ENCODE data around the gene RBMS1. TPM values are rescaled to one million over a fixed set of nuclear protein-coding genes. Genes with fewer than 3 reads are reported as not detected.

The RBMS1 gene
- total RNA-seq, 1 donor from 2014 or later: 51.1 TPM

DNA sequence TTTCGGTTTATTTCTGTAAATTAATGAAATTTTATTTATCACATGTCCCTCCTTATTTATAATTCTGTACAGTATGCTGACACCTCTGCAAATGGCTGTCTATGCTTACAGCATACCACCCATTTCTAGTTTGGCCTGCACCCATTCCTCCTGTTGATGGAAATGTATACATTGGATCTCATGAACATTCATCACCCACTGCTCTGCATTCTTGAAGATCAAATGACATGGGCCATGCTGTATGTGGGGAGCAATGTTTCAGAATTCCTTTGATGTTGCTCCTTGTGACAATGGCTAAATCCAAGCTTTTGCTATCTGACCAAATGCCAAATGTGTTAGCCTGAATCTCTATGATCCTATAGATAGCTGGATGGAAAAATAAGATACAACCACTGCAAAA lies 238.2 kb downstream of the RBMS1 start:
- H3K36me3 ChIP-seq: no peaks in the 10 kb centered on the region
- intact Hi-C loops (cut with DNase I): loop anchor here (10.0 kb wide), 2 partner anchors 709 to 739 kb away; no protein-coding TSS in a partner anchor

DNA sequence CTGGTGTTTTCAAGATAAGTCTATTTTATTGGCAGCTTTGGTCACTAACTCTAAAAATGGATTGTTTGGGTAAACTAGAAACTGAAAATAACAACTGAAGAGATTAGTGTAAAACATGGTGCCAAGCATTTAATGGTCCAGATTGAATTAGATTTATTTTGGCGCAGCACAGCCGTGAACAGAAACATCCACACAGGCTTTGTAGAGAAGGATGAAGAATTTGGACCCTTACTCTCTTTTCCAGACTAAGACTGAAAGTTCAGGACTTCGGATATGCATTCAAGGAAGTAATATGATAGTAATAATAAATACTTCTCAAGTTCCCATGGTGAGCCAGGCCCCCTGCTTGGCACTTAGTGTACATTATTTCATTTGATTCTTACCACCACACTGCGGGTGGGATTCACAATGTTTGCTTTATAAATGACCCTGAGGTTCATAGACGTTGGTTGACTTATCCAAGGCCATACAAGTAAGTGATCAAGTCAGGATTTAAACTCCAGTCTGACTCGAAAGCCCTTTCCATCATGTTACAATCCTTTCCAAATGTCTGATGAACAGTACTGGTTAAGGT lies 239.3 kb downstream of the RBMS1 start:
- no peak for TF ChIP-seq CTCF (IDR thresholded peaks at IDR 0.05)
- Histone ChIP-seq H3K36me3 (no peaks in the 10 kb centered on the region), H3K4me3 (no peak overlapping the region), H3K9me3 (no peaks in the 10 kb centered on the region), H3K27ac (no peak overlapping the region), H3K27me3 (no peaks in the 10 kb centered on the region), H3K4me1 (no peaks in the 10 kb centered on the region)
- no peak for DNase-seq (ENCODE audit: low spot score in 2 of 2)
- intact Hi-C loops (cut with DNase I): loop anchor here (10.0 kb wide), 2 partner anchors 711 to 741 kb away; no protein-coding TSS in a partner anchor

More for the DNA sequence above, 238.2 kb downstream of the RBMS1 start:
- DNase-seq (ENCODE audit: low spot score in 2 of 2): no peak
- H3K9me3 ChIP-seq: no peaks in the 10 kb centered on the region
- no peaks in the 10 kb centered on the region for H3K27me3 ChIP-seq
- H3K4me3 ChIP-seq: no peak overlapping the region
- no peak overlapping the region for H3K27ac ChIP-seq
- TF ChIP-seq CTCF (IDR thresholded peaks at IDR 0.05): no peak
- H3K4me1 ChIP-seq: no peaks in the 10 kb centered on the region

GRCh38 chr2:160253440-160254188 lies 240.0 kb downstream of the RBMS1 start:
- no peaks in the 10 kb centered on the region for H3K36me3 ChIP-seq
- H3K4me1 ChIP-seq: no peaks in the 10 kb centered on the region
- DNase-seq (ENCODE audit: low spot score in 2 of 2): no peak
- H3K27me3 ChIP-seq: no peaks in the 10 kb centered on the region
- no peak overlapping the region for H3K4me3 ChIP-seq
- intact Hi-C loops (cut with DNase I): loop anchor here (10.0 kb wide), 2 partner anchors 711 to 741 kb away; no protein-coding TSS in a partner anchor
- H3K9me3 ChIP-seq: no peaks in the 10 kb centered on the region
- TF ChIP-seq CTCF (IDR thresholded peaks at IDR 0.05): no peak
- H3K27ac ChIP-seq: no peak overlapping the region

DNA sequence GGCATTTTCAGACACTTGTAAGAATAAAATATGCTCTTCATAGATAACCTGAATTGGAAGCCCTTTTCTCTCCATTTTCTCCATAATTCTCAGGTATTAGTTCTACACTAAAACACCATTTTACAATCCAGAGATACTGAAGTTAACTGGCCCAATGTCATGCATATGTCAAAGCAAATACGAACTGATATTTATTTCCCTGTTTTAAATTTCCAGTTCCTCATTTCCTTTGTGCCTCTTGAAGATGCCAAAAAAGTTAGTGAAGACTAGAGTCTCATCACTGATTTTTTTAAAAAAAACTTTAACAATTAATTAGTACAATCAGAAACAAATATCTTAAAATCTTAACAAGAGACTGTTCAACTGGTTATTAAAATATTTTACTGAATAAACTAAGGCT lies 240.7 kb downstream of the RBMS1 start:
- TF ChIP-seq CTCF (IDR thresholded peaks at IDR 0.05): no peak

DNA sequence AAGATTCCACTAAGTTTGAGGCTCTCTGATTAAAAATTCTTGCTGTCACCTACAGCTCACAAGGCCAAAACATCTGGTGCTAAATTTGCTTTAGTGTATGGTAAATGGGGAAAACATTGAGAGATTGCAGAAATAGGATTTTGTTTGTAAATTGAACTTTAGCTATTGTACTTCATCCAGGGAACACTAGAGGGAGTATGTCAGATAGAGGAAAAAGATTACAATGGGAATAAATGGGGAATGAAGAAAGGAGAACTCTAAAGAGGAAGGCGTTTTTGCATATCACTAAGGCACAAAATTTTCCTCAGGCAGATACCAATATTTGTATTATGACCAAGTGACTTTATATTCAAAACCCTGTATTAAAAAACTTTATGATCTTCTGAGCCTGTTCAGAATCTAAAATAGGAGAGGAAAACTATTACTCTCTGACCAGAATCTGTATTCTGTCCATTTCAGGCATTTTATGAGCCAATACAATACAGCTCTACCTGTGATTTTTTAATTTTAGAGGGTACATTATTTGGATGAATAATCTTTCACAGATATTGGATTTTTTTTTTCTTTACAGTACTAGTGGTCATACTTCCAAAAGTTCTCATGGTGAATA lies 241.2 kb downstream of the RBMS1 start:
- Histone ChIP-seq H3K4me1 (no peaks in the 10 kb centered on the region), H3K9me3 (no peaks in the 10 kb centered on the region), H3K36me3 (no peaks in the 10 kb centered on the region), H3K27ac (peak overlapping the region in 1 of 2 donors; percentile 42), H3K27me3 (no peaks in the 10 kb centered on the region), H3K4me3 (no peak overlapping the region)
- peak; percentile 73 to 85 (median 78) for TF ChIP-seq CTCF (IDR thresholded peaks at IDR 0.05)
- no peak for DNase-seq (ENCODE audit: low spot score in 2 of 2)
- intact Hi-C loops (cut with DNase I): loop anchor here (10.0 kb wide), 2 partner anchors 712 to 742 kb away; no protein-coding TSS in a partner anchor

More for the DNA sequence above, 240.7 kb downstream of the RBMS1 start:
- H3K36me3 ChIP-seq: no peaks in the 10 kb centered on the region
- DNase-seq (ENCODE audit: low spot score in 2 of 2): no peak
- no peak overlapping the region for H3K27ac ChIP-seq
- no peaks in the 10 kb centered on the region for H3K9me3 ChIP-seq
- intact Hi-C loops (cut with DNase I): loop anchor here (10.0 kb wide), 2 partner anchors 712 to 742 kb away; no protein-coding TSS in a partner anchor
- H3K4me3 ChIP-seq: no peak overlapping the region
- no peaks in the 10 kb centered on the region for H3K4me1 ChIP-seq
- H3K27me3 ChIP-seq: no peaks in the 10 kb centered on the region
